Medulla oblongata (tissue), 1 donor: Measurements from ENCODE around the gene CAVIN4.
A peak's percentile ranks its signal among the peaks of the same experiment; 100 is the strongest.

ENCODE experiments used
- DNase-seq: peaks from one replicate; pipeline ENCODE4 v3.0.0-alpha.2; 2015; ENCODE audit errors: extremely low spot score

Gene CAVIN4, protein sequence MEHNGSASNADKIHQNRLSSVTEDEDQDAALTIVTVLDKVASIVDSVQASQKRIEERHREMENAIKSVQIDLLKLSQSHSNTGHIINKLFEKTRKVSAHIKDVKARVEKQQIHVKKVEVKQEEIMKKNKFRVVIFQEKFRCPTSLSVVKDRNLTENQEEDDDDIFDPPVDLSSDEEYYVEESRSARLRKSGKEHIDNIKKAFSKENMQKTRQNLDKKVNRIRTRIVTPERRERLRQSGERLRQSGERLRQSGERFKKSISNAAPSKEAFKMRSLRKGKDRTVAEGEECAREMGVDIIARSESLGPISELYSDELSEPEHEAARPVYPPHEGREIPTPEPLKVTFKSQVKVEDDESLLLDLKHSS

DNA sequence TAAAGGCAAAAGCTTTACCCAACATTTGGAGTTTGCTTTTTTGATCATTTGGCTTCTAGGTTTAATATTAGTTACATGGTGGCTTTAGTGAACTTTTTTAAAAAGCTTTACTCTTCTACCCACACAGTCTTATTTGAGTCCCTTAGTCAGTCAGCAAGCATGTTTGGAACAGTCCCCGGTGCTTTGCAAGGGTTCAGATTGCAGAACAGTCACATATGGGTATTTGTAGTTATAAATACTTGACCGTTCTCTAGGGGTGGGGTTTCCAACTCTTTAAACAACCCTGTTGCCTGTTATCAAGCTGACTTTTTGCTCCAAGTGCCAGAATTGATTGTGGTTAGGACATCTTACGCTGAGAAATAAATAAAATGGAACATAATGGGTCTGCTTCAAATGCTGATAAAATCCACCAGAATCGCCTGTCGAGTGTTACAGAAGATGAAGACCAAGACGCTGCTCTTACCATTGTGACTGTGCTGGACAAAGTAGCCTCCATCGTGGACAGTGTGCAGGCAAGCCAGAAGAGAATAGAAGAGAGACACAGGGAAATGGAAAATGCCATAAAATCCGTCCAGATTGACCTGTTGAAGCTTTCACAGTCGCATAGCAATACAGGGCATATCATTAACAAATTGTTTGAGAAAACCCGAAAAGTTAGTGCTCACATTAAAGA lies at the start of gene CAVIN4:
CAVIN4 (plus strand) TSS at position 304 of the 673 bp plus-strand sequence; CDS start at position 369, 65 bp downstream.
- DNase-seq: no peak

DNA sequence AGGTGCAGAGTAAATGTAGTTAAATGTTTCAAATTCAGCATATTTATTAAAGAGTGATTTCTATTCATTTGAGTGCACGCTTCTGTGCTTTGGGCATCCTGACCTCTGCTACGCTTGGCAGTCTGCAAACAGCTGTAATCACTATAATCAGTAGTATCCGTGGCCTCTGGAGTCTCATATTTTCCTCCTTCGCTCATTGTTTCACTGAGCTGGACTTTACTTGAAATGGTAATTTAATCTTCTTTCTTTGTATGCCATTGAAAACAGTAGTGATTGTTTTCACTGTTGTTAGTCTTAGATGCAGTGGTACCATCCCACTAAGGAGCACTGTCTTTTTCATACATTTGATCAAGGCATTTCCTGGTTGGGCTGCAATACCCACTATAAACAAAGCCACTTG lies 43.5 kb upstream of the CAVIN4 start:
- peak; percentile 43 for DNase-seq

DNA sequence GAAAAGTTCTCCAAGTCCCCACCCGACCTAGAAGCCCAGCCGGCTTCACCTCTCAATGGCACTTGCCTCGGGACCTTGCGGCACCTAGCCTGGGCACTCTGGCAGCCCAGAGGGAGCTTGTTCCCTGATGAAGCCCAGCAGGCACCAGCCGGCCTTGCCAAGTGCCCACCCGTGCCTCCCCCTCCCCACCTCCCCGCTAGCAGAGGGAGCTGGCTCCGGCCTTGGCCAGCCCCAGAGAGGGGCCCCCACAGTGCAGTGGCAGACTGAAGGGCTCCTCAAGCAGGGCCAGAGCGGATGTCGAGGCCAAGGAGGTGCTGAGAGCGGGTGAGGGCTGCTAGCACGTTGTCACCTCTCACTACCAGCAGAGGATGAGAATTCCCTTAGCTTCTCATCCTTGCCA lies 37.6 kb upstream of the CAVIN4 start:
- no peak for DNase-seq

DNA sequence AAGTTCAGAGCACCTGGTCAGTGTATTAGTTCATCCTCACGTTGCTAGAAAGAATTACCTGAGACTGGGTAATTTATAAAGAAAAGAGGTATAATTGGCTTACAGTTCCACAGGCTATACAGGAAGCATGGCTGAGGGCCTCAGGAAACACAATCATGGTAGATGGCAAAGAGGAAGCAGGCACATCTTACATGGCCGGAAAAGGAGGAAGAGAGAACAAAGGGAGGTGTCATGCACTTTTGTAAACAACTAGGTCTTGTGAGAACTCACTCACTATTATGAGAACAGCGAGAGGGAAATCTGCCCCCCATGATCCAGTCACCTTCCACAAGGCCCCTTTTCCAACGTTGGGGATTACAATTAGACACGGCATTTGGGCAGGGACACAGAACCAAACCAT lies 28.8 kb upstream of the CAVIN4 start:
- DNase-seq: no peak

DNA sequence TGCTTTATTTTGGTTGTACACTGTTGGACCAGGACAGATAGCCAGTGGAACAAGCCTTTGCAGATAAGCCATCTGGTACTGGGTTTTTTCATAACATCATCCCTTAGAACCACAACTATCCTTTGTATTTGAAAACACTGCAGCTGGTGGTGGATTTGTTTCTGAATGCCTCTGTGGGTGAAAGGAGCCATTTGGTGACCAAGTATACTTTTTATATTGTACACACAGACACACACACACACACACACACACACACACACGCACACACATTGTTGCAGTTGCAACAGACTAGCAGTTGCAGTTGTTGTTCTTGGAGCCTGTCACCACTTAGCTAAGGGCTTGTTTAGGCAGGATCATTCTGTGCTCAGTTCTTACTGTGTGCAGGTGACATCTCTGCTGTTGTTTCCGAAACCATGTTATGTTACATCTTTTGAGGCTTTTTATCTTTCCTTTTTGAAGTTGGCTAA lies 22.9 kb upstream of the CAVIN4 start:
- DNase-seq: peak; percentile 42

DNA sequence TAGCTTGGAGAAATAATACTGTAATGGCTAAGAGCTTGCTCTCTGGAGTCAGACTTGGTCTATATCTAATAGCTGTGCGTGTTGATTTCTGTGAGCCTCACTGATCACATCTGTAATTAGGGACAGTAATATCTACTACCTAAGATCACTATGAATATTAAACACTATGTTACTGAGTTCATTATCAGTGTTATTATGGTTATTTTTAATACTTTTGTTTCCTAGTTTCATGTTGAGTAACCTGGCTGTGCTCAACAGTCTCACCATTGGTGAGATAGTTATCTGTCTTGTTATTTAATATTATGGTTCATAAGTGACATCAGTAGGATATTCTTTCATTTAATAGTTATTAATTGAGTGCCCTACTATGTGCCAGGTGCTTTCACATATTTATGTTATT lies 22.4 kb upstream of the CAVIN4 start:
- no peak for DNase-seq

DNA sequence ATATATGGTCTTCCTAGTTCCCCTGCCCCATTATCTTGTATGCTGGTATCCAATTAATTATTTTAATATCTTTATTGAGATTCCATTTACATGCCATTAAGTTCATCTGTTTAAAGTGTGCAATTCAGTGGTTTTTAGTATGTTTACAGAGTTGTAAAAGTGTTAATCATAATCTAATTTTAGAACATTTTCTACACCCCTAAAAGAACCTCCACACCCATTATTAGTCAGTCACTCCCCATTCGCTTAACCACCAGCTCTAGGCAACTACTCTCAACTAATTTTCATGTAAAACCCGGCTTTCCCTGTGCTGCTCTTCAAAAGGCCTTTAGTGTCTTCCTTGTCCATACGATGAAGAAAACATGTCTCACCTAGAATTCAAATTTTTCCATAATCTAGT lies 20.8 kb upstream of the CAVIN4 start:
- no peak for DNase-seq

DNA sequence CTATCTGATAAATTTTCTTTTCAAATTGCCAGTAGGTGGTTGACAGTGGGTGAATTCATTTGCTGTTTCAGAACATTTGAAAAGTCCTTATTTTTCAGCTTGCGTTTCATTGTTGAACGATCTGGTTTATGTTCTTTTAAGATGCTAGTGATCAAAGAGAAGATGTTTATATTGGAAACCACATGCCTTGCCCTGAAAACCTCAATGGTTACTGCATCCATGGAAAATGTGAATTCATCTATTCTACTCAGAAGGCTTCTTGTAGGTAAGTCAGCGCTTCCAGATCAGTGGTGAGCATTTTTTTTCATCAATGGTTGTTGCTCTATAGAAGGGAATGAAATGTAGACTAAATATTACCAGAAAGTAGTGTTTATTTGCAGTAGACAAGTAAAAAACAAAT lies 16.6 kb upstream of the CAVIN4 start:
- DNase-seq: no peak

DNA sequence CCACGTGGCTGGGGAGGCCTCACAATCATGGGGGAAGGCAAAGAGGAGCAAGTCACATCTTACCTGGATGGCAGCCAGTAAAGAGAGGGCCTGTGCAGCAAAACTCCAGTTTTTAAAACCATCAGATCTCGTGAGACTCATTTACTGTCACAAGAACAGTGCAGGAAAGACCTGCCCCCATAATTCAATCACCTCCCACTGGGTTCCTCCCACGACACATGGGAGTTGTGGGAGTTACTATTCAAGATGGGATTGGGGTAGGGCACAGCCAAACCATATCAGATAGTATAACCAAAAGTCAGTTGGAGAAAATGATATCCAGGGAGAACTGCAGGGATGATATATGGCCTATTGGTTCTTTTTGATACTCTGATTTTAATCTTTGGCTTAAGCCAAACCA lies 10.0 kb upstream of the CAVIN4 start:
- no peak for DNase-seq

DNA sequence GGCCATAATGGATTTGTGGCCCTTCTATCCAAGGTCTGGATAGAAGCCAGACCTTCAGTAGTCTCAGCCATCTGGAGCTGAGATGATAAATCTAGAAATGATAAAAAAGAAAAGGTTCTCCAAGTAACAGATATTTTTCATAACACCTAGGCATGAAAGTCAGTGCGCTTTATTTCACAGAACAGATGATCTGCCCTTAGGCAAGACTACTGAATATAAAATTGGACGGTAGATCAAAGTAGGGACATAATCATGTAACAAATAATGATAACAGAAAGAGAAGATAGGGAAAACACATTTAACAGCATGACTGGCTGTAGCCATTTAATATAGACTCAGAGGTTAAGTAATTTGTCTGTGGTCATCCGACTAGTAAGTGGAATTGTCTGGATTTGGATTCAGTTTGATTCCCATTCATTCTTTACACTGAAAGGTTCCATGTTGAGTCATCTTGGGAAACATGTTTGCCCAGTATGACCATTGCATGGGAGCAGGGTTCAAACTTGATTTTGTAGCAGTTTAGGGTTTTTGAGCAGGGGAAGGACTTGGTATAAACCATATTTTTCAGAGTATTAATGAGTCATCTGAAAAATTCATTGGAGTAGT lies 4.1 kb upstream of the CAVIN4 start:
- no peak for DNase-seq

DNA sequence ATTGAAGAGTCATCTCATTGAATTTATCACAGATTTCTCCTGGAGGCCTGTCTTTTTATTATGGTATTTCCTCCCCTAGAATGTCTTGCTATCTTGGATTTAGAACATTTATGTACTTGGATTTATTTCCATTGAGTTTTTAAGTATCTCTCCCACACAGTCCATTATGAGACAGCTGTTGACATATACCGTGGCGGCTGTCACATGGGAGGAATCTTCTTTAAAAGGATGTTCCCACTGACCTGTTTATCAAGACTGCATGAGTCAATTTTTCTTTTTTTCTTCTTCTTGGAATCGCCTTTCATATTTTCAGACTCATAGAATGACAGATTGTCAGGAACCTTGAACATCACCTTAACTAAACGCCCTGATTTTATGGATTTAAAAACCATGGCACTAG lies 2.9 kb upstream of the CAVIN4 start:
- no peak for DNase-seq

DNA sequence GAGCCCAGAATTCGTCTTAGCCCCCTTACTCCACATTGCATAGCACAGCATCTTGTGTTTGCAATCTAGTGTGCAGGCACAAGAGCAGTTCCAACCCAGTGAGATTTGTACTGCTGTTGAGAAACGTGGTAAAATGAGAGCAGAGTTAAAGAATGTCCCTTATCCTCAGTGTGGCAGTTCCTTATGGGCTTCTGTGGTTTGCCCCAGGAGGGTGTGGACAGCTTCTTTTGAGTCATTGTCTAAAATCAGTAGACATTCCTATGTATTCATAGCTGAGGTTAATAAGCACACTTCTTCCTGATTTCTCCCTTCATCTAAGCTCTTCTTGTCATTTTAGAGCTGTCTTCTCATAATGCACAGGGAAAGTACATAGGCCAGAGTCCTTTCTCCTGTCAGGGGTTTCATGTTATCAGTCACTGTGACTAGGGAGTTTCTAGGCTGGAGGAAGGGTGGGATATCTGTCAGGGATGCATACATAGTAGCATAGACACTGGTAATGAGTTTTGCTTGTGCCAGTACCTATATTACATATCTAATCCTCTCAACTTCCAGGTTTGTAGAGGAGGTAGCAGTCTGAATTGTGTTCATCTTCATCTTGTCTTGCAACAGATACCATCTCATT lies 2.0 kb upstream of the CAVIN4 start:
- no peak for DNase-seq

DNA sequence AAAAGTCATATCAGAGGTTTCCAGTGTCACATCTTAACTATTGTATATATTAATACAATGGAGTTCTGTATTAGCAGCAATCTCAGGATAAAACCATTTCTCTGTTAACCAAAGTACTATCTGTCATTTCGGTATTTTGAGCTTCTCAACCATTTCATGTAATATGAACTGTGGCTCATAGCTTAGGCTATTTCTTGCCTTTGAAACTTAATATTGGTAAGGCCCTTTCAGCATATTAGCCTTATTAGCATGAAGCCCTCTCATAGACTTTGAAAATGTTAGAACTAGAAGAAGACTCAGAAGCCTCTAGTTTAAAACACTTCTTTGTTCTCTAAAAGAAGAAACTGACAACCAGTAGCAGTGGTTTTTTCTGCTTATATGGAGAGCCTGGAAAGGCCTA lies 731 bp downstream of the CAVIN4 start:
- no peak for DNase-seq

DNA sequence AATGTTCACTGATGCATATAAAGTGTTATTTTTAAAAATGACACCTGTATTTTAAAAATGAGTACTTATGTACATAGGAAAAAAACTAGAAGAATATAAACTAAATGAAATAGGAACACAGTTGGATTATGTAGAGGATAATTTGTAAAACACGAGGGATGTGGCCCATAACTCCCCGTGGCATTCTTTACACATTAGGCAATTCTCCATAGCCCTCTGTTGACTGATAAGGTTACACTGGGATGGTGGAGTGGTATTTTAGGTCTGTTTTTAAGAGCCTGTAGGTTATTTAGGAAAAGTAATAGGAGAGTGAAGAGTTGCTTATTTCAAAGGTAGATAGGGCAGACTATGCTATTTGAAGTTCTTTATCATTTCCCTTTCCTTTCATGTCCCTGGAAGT lies 1.8 kb downstream of the CAVIN4 start:
- no peak for DNase-seq

DNA sequence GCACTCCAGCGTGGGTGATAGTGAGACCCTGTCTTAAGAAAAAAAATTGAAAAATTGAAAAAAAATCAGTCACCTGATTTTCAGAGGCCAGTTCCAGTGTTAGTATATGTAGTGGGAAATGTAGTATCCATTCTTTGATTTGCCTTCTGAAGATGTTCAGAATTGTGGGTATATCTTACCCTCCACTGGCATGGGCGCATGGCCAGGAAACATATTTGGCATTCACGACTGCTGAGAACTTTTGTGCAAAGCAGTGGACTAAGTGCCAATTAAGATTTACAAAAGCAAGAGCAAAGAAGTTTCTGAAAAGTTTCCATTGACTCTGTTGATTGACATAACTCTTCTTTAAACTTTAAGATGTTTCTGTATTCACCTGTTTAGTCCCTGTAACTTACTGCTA lies 2.4 kb downstream of the CAVIN4 start:
- DNase-seq: no peak

DNA sequence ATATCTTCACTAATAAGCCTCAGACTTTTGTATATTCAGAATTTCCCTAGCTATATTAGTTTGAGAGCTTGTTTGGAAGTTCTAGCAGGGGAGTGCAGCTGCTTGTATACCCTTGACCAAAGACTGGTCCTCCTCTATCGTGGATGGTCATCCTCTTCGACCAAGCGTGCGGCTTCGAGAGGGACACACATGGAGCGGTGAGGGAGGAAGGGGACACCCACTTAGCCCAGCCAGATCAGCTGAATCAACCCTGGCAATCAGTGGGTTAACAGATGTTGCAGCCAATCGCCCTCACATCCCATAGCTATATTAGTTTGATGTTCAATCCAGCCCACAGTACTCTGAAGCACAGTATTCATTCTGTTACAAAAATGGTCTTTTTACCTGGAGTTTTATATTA lies 3.2 kb downstream of the CAVIN4 start:
- DNase-seq: no peak

DNA sequence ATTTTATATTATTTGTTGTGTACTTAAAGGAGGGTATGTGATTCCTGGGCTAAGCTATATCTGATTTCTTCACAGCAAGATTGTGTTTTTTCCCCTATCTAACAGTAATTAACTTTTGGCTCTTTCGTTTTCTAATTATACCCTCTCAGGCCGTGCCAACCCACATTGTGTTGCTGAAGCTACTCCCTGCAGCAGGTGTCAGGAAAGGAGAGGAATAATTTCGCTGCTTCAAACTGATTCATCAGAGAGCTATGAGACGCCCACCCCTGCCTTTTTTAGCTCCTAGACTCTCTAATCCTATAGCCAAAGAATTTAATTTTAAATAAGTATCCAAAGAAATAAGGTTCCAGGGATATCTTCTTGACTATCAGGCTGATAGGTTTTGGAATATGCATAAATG lies 3.8 kb downstream of the CAVIN4 start:
- no peak for DNase-seq

DNA sequence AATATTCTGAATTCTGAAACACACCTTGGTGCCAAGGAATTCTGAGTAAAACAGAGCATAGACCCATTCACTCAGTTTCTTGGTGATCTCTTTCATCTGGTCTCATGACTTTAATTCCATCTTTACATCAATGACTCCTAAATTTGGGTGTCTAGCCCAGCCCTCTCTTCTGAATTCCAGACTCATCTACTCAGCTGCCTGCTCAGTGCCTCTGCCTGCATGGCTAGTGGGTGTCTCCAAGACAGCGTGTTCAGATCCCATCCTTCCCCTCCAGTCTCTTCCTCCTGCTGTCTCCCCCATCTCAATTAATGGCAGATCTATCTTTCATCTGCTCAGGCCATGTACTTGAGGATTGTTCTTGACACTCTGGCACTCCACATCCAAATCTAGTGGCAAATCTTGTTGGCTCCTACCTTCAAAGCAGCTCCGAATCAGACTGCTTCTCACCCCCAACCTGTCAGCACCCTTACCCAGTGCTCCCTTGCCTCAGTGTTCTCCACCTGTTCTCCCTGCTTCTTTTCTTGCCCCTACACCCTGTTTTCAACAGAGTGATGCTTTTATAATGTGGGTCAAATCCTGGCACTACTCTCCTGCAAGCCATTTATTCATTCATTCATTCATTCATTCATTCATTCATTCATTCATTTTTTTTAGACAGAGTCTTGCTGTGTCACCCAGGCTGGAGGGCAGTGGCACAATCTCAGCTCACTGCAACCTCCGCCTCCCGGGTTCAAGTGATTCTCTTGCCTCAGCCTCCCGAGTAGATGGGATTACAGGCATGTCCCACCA lies 5.3 kb downstream of the CAVIN4 start:
- DNase-seq: no peak

DNA sequence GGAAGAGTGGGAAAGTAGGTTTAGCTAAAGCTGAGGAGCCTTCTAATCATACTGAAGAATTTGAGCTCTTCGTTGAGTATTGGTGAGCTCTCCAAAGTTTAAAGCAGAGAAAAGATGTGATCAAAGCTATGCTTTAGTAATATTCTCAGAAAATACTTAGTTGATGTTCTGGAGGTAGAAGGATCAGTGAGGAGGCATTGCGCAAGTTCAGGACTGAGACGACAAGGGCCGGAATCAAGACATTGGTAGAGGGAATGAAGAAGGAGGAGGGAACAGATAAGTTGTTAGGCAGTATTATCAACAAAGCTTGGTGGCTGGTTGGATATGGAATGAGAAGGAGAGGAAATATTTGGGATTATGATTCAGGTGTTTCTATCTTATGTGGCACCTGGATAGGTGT lies 7.1 kb downstream of the CAVIN4 start:
- no peak for DNase-seq

DNA sequence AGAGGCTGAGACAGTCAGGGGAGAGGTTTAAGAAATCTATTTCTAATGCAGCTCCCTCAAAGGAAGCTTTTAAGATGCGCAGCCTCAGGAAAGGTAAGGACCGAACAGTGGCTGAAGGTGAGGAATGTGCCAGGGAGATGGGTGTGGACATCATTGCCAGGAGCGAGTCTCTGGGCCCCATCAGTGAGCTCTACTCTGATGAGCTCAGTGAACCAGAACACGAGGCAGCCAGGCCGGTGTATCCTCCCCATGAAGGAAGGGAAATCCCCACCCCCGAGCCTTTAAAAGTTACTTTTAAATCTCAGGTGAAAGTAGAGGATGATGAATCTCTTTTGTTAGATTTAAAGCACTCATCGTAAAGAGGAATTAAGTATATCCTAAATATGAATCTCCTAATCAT lies 8.2 kb downstream of the CAVIN4 start:
- DNase-seq: no peak

DNA sequence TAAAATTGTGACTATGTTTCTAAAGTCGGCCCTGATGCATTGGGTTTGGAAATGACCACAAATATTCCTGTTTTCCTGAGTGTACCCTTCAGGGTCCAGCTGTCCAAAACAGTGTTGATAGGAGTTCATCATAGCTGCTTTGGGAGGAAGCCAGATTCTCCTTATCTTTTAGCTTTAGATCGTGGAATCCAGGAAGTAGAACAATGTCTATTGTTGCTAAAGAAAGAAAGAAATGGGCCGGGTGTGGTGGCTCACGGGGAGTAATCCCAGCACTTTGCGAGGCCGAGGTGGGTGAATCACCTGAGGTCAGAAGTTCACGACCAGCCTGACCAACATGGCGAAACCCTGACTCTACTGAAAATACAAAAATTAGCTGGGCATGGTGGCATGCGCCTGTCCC lies 9.5 kb downstream of the CAVIN4 start:
- DNase-seq: no peak

DNA sequence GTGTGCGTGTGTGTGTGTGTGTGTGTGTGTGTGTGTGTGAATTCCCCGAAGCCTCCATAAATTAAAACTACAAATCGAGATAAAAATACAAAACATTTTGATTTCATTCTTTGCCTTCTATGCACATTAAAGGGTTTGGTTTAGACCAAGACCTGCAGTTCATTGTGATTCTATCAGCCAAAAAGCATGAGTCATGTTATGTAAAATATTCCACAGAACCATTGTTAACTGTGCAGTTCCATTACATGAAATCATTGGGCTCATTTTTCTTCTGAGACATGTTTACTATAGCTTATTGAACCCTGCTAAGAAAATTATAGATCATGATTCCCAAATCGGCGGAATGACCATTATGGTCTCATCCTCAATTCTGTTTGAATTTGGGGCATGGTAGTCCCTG lies 11.7 kb downstream of the CAVIN4 start:
- no peak for DNase-seq
